Myocyte (in vitro differentiated cells): Measurements from ENCODE around the gene PFKFB4. TPM values are rescaled to one million over a fixed set of nuclear protein-coding genes. Genes with fewer than 3 reads are reported as not detected.

Source experiments
- DNase-seq: peaks from one replicate; pipeline ENCODE4 v3.0.0-alpha.2; 2012; ENCODE audit warnings: low read depth
- total RNA-seq: library from RNA; depleted of rRNA; stranded (reverse); fragments of >200 nt; gene quantifications from 2 replicates; pipeline ENCODE4 v1.2.3, GENCODE V29; 2014

The PFKFB4 gene
- total RNA-seq, 1 donor from 2014 or later: 8.1 TPM

DNA sequence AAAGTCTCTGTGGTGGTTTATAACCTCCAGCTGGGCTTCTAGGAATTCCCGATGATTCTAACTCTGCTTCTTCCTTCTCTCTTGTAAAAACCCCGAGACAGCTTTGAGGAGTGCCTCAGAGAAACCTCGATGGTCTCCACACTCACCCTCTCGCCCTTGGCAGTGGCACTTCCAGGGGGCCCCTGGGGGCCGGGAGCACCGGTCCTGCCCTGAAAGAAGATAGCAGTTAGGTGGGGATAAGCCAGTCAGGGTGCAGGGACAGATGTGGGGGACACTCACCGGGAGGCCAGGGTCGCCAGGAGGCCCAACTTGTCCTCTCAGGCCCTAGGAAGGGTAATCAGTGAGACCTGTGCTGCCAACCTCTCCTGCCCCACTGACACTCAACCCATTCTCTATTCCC is 28.8 kb upstream of the PFKFB4 start:
- DNase-seq: no peak

DNA sequence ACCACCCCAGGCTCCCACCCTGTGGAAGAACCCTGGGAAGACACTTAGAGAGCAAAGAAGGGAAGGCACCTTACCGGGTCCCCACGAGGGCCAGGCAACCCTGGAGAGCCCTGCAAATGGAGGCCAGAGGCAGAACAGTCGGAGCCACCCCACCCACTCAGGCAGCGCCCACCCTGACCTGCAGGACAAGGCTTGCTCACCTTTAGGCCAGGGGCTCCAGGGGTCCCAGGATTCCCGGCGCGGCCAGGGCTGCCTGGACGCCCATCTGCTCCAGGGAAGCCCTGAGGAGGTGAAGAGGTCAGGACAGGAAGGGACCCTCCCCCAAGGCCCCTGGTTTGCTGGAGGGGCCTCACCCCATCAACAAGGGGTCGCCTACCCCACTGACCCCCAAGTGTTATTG is 28.2 kb upstream of the PFKFB4 start:
- no peak for DNase-seq

DNA sequence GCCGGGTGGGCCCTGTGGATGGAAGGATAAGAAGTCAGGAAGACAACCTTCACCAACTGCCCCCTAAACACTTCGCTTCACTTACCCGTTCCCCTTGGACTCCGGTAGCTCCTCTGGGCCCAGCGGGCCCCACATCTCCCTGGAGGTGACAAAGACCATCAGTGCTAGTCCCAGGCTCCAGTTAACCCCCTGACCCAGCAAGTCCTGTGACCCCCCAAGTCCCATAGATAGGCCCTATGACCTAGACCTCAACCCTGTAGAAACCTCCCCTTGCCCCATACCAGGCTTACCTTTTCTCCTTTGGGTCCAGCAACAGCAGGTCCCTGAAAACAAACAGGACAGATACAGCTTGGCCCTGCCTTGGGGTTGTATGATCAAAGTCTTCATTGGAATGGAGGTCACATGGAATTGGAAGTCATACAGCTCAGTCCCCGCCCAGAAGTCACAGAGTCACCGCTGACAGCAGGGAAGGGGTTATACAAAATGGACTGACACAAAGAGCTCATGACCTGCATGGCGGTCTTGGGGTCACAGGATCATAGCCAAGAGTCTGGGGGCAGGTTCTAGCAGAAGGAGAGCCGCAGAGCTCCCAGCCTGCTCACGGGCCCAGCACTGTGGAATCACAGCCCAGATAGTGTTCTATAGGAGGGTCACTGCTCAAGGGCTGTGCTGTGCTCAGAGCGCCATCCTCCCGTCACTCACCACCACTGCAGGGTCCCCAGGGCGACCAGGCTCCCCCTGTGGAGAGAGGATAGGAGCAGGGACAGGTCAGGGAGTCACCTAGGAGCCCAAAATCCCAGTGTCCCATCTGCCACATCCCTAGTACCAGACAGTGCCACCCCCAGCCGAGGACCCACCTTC is 25.2 kb upstream of the PFKFB4 start:
- no peak for DNase-seq

DNA sequence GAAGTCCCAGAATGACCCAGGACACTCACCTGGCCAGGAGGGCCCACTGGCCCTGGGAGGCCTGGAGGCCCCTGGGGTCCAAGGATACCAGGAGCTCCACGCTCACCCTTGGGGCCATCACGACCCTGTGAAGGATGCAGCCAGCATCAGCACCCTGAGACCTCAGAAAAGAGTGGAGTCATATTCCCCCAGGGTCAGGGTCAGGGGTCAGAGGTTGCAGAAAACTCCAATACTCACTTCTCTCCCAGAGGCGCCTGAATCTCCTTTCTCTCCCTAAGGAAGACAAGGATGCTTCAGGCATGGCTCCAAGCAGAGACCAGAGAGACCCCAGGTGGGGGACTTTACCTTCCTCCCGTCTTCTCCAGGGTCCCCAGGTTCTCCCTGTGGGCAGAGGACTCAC is 20.0 kb upstream of the PFKFB4 start:
- DNase-seq: no peak

DNA sequence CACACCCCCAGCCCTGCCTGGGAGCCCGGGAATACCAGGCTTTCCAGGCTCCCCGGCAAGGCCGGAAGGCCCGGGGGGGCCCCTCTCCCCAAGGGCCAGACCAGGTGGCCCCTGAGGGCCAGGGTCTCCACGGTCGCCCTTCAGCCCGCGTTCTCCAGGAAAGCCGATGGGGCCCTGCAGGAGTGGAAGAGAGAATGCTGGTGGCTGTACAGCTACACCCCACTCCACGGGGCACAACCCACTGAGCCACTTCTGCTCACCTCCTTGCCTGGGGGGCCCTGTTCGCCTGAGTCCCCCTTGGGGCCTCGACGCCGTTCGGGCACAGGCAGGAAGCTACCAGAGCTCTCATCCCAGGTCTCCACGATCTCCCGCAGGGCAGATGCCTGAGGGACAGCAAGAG is 18.8 kb upstream of the PFKFB4 start:
- DNase-seq: no peak

DNA sequence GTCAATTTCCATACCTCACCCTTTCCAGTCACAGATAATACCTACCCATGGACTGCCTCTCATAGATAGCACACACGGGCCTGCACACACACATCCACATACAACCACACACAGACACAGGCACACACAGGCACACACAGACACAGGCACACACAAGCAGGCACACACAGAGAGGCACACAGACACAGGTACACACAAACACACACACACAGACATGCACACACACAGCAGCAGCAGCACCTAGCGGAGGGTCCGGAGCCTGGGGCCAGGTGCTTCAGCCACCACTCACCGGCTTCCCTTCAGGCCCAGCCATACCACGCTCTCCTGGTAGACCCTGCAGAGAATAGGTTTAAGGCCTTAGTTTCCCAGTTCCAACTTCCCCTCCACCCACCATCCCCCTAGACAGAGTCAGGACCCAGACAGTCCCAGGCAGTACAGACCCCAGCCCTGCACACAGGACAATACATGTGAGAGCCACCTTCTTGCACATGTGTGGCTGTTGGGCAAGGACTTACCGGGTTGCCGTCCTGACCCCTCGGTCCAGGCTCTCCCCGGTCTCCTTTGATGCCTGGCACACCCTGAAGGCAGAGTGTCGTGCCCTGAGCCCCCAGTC is 17.5 kb upstream of the PFKFB4 start:
- no peak for DNase-seq

DNA sequence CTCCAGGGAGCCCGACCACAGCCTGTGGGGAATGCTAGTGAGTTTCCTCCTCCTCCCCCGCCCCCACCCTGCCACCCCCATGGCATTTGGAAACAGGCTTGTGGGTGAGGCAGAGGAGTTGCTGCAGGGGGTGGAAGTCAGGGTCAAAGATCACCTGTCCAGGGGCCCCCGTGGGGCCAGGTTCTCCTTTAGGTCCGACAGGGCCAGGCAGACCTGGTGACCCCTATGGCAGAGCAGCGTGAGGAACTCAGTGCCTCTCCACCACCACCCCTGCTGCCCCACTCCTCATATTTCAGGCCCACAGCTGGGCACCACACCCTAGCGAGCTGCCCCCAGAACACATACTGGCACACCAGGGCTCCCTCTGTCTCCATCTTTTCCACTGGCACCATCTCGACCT is 15.9 kb upstream of the PFKFB4 start:
- DNase-seq: no peak

DNA sequence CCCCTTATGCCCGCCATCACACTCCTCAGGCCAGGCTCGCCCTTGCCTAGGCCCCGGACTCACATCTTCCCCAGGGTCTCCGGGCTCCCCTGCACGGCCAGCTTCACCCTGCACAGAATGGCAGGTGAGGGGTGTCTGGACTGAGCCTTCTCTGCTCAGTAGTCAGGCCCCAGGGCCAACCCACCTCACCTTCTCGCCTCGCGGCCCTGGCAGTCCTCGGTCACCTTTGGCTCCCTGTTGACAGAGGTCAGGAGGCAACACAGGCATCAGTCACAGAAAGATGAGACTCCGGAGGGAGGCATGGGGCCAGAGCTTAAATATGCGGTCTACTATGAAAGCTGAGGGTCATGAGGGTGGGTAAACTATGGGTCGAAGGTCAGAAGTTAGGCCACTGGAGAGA is 15.3 kb upstream of the PFKFB4 start:
- no peak for DNase-seq

DNA sequence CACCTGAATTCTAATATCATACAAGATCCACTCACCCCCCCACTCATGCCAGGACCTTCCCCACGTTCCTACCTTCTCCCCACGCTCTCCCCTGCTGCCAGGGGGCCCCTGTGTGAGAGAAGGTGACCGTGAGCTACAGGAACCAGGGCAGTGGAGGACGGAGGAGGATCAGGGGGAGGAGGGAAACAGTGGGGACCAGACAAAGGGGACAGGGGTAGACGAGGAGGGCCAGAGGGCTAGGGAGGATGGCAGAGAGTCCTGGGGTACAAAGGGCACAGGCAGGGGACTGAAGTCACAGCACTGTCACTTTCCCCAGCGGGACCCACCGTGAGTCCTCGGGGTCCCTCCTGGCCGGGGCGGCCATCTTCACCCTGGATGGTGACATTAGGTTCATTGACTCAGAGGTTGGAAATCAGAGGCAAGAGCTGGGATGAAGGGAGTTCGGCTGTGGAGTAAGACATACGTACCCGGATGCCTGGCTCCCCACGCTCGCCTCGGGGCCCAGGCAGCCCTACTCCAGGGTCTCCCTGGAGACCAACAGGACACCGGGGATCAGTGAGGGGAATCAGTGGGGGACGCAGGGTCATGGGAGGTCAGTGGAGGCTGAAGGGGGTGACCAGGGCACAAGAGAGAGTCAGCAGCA is 13.3 kb upstream of the PFKFB4 start:
- DNase-seq: no peak

DNA sequence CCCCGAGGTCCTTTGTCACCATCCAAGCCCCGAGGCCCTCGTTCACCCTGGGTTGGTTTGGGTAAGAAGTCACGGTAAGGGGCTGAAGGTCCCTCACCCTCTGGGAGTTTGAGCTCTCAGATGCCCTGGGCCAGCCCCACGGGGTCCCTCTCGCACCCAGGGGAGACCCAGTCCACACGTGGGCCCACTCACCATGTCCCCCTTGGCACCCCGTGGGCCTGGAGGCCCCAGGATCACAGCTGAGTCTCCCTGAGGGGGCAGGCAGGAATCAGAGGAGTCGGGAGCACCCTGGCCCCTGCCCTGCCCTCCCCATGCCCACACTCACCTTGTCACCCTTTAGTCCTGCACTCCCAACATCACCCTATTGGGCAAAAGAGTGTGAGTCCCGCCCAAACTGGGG is 12.8 kb upstream of the PFKFB4 start:
- no peak for DNase-seq

DNA sequence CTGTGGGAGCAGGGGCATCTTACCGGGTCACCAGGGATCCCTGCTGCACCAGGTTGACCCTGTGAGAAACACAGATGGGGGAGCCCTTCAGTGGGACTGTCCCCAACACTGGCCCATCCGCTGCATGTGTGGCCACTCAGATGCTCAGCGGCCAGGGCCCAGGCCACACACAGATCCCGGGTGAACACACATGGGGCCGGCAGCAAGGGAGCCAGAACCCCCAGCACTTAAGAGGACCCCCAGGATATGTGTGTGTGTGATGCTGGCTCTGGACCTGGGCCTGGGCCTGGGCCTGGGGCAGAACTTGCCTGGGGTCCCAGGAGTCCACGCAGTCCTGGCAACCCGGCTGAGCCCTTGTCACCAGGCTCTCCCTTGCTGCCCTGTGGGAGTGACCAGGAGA is 11.9 kb upstream of the PFKFB4 start:
- DNase-seq: no peak

DNA sequence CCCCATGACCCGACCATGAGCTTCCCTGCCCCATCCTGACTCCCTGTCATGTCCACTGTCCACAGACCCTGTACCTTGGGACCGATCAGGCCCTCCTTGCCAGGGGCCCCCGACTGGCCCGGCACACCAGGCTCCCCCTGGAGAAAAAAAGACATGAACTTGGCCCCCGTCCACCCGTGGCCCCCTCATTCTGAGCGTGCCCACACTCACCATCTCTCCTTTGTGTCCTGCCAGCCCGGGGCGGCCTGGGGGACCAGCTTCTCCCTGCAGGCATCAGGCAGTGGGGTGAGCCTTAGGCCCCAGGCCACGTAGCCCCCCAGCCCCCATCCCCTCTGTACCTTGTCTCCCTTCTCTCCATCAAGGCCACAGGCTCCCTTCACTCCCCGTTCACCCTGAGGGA is 10.9 kb upstream of the PFKFB4 start:
- DNase-seq: no peak

DNA sequence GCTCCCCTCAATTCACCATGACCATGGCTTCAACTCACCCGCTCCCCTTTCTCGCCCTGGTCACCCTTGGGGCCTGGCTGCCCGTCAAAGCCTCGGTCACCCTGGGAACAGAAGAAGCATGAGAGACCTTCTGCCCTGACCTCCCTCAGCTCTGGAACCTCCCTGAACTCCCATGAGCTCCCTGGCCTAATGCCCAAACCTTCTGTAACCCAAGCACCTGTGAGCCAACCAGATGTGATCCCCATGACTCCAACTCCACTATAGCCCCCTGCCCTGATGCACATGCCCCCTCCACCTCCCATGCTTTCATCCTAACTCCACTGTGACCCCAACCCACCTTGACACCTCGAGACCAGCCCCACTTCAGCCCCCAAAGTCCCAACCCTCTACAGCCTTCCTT is 10.5 kb upstream of the PFKFB4 start:
- DNase-seq: no peak

DNA sequence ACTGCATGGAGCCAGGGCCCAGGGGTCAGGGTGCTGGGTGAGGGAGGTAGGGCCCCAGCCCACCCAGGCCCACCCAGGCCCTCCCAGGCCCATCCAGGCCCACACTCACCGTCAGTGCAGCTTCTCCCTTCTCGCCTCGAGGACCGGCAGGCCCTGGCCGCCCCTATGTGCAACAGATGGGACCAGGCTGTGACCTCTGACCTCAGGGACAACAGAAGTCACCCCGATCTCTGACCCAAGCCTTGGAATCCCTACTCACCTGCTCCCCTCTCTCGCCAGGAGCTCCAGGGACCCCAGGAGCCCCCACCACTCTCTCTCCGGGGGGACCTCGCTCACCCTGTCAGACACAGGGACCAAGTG is 9.8 kb upstream of the PFKFB4 start:
- no peak for DNase-seq

DNA sequence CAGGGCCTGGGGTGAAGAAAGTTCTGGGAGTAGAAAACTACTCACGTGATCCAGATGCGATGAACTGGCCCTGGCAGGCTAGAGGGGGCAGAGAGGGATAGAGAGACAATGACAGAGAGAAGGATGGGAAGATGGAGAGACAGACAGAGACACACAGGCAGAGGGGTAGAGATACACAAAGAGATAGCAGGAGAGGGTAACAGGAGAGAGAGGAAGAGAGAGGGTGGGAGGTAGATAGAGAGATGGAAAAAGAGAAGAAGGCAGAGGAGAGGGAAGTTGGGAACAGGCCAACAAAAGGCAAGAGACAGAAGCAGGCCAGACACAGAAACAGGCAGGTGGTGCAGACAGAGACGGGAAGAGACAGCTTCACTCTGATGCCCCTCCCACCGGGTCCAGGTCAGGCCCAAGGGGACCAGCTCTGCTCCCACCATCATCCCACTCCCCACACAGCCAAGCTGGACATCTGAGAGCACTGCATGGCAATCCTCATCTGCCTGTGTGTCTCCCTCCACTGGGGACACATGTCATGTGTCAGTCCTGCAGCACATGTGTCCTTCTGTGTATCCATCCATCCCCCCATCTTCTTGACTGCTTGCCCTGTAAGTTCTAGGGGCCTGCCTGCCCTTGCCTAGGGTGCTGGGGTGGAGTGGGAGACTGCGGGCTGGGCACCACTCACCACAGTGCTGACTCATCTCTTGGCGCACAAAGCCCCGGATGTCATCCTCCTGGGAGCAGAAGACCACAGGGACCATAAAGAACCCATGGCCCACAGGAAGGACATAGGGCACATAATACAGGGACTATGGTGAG is 9.2 kb upstream of the PFKFB4 start:
- DNase-seq: peak; percentile 75

DNA sequence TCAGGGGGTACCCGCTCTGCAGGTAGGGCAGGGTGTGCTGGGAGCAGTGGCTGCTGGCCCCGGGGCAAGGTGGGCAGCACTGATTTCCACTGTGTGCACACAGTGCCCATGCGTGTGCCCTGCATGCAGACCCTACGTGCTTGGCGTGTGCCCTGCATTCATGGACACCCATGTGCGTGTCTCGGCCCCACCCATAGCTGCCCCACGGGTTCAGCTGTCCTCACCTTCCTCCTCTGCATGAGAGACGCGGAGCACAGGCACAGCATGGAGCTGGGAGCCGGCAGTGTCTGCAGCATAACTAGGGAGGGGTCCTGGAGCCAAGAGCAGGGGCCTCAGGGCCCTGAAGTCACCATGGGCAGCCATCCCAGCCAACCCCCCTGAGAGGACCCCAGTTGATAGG is 8.6 kb upstream of the PFKFB4 start:
- no peak for DNase-seq

DNA sequence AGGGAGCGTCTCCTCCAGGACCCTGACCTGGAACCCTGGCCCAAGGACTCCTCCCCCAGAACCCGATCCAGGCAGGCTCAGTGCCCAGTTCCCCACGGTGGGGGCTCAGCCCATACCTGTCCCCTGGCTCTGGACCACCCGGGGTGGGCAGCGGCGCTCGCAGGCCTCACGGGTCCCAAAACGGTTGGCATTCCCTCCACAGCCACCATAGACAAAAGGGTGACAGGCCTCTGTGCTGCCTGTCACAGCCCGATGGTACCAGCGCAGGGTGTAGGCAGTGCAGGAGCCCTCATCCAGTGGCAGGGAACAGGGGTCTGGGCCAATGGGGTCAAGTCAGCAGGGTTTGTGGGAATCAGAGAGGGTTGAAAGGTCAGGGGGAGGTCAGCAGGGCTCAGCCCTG is 8.1 kb upstream of the PFKFB4 start:
- no peak for DNase-seq

DNA sequence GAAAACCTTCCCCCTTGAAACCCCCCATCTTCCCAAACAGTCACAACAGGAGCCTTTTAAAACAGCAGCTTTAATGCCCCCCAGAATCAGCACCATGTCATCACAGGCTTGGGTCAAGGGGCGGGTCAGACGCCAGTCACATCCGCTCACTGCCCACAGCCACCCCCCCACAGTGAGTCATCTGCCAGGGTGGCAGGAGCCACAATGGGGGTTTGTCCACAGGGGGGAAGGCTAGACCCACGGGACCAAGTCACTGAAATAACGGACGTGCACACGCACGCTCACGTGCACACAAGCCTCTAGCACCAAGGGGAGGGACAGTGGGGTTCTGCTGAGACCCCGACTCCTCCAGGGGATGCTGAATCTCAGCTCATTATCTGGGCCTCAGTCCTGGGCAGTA is 7.4 kb upstream of the PFKFB4 start:
- DNase-seq: peak; percentile 85

DNA sequence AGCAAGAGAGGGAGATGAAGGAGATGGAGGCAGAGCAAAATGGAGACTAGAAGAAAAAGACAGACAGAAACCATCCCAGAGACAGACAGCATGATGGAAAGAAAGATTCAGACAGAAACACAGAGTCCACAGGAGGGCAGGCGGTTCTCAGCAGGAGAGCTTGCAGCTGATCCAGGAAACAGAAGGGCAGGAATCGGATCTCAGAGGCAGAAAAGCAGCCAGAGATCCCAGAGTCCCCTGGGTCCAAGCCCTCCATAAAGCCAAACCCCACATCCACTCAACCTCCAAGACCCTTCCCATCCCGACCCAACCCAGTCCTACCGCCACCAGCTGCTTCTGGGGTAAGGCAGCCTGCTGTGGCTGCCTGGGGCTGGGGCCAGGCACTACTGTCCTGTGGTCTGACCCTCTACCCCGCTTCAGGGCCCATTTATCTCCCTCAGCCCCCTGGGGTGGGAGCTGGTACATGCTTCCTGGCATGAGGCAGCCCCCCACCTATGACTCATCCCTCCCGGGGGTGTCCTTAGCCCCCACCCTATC is 6.8 kb upstream of the PFKFB4 start, which contains the start of gene UCN2:
Gene UCN2, minus strand, starts transcription at position 400 of the 537 bp plus-strand sequence. CDS start 657 bp downstream, outside the sequence.
- peak; percentile 60 for DNase-seq

DNA sequence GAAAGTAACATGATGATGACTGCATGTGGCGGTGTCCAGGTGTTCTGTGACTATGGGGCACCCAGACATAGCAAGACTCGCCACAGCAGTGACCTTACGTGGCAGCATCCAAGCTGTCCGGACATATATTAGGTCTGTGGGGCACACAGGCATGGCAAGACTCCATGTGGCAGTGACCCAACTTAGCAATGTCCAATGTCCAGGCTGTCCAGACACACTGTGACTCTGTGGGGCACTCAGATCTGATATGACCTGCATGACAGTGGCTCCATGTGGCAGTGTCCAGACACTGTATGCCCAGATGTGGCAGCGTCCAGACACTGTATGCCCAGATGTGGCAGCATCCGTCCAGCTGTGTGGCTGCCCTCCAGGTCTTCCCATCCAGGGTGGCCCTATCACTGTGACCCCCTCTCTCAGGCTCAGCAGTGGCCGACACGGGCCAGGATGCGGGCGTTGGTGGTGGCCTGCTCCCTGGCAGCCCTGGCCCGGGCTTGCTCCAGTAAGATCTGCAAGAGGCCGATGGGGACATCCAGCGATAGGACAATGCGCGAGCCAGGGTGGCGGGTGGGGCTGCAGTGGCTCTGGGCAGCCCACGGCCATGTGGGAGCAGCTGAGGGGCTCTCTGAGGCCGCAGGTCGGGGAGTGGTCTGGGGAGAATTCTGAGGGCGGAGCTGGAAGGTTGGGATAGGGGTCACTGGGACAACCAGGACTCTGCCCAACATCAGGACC is 5.9 kb upstream of the PFKFB4 start:
- DNase-seq: no peak
